GM12878 (cell line): ENCODE data around the gene SLC5A10. TPM values are rescaled to one million over a fixed set of nuclear protein-coding genes. Genes with fewer than 3 reads are reported as not detected.

Experiments used
- BRCA1 ChIP-seq: IDR thresholded peaks from 2 replicates; pipeline ENCODE4 v1.6.1; 2011; ENCODE audit warnings: low read depth, low read length, improper control_type of control experiment
- CBFB ChIP-seq: IDR thresholded peaks from 2 replicates; pipeline ENCODE4 v1.6.1; 2016; ENCODE audit warnings: antibody characterized with exemption, low read depth
- CEBPZ ChIP-seq: fragments of 150-350 bp; IDR thresholded peaks from 2 replicates; pipeline ENCODE4 v1.6.1; 2016; ENCODE audit warnings: low read depth, low read length
- CHD1 ChIP-seq: IDR thresholded peaks from 2 replicates; pipeline ENCODE4 v1.6.1; 2012; ENCODE audit warnings: low read depth, low read length, improper control_type of control experiment
- CHD4 ChIP-seq: fragments of 200-600 bp; sonication (generic); IDR thresholded peaks from 2 replicates; pipeline ENCODE4 v1.6.1; 2016; ENCODE audit warnings: mild to moderate bottlenecking
- ELK1 ChIP-seq: IDR thresholded peaks from 2 replicates; pipeline ENCODE4 v1.6.1; 2012; ENCODE audit warnings: low read depth, low read length, improper control_type of control experiment
- KDM1A ChIP-seq: fragments of 200-600 bp; sonication (generic); IDR thresholded peaks from 2 replicates; pipeline ENCODE4 v1.6.1; 2016; ENCODE audit warnings: borderline replicate concordance
- NR2F1 ChIP-seq: fragments of 450-650 bp; conservative IDR thresholded peaks from 2 replicates; pipeline ENCODE4 v1.6.1; 2017; ENCODE audit warnings: mild to moderate bottlenecking
- REST ChIP-seq: IDR thresholded peaks from 2 replicates; pipeline ENCODE4 v1.6.1; 2012; ENCODE audit warnings: mild to moderate bottlenecking, low read depth, low read length
- SKIL ChIP-seq: fragments of 450-650 bp; IDR thresholded peaks from 2 replicates; pipeline ENCODE4 v1.6.1; 2017; ENCODE audit warnings: mild to moderate bottlenecking, low read depth, inconsistent platforms; ENCODE audit not compliant: poor library complexity, severe bottlenecking
- SREBF1 ChIP-seq: IDR thresholded peaks from 2 replicates; pipeline ENCODE4 v1.6.1; 2012; ENCODE audit warnings: mild to moderate bottlenecking, low read length
- YBX1 ChIP-seq: fragments of 450-650 bp; IDR thresholded peaks from 2 replicates; pipeline ENCODE4 v1.6.1; 2016; ENCODE audit warnings: antibody characterized with exemption
- ZNF384 ChIP-seq: IDR thresholded peaks from 2 replicates; pipeline ENCODE4 v1.6.1; 2012; ENCODE audit warnings: low read depth, mild to moderate bottlenecking, low read length, improper control_type of control experiment, borderline replicate concordance
- polyA plus RNA-seq, 11 experiments: library from polyadenylated mRNA; depleted of rRNA in 4 of 11; unstranded in 6 of 11; stranded (reverse) in 5 of 11; fragments of >200 nt; fragmentation: Nextera tagmentation in 4 of 11; fragmentation: Illumina TruSeq in 1 of 11; extraction: Ambion mirVana in 4 of 11; extraction: Trizol in 1 of 11; gene quantifications; 1 replicate in 1 of 11; 2 replicates in 10 of 11; pipeline versions ENCODE4 v1.2.1 to v1.2.3, GENCODE V29; 2011 to 2016; ENCODE audit warnings: inconsistent platforms in 2 of 11, missing spikeins in 2 of 11, low read depth in 1 of 11
- total RNA-seq, 4 experiments: library from RNA; depleted of rRNA in 3 of 4; stranded (reverse); fragments of >200 nt in 3 of 4; fragmentation: Illumina TruSeq in 1 of 4; extraction: Trizol in 1 of 4; gene quantifications; 2 replicates each; pipeline versions ENCODE4 v1.2.1 to v1.2.3, GENCODE V29; 2013 to 2021

SLC5A10 gene
- total and polyA plus RNA-seq, 10 of the 15 experiments (the other 5 are each of a cell fraction or from before 2014, with no cell fraction given): under 0.01 to 0.18 (median 0.07) TPM; not detected in 4

GRCh38 chr17:19010729-19011505 is 59.0 kb downstream of the SLC5A10 start (continued):
- TF ChIP-seq SKIL (no peak), BRCA1 (no peak), NR2F1 (no peak), SREBF1 (no peak), CHD1 (no peak), CEBPZ (no peak), CBFB (no peak), ZNF384 (no peak), CHD4 (no peak), YBX1 (no peak), REST (no peak), ELK1 (no peak), KDM1A (no peak)
